Stimulated activated CD4-positive, alpha-beta T cell treated with anti-CD3 and anti-CD28 coated beads, Interleukin-2, amount 100 ng/mL, for 48 hours (primary cell): ENCODE results near the gene CD4.

ENCODE experiments used
- DNase-seq, 2 donors: peaks; one replicate each; pipeline ENCODE4 v3.0.0-alpha.2; 2020

Gene CD4

GRCh38 chr12:6829536-6830220, 40.4 kb downstream of the CD4 start:
- DNase-seq = no peak

GRCh38 chr12:6830286-6830890, 41.1 kb downstream of the CD4 start:
- DNase-seq = no peak

- no peak for DNase-seq
Measured at GRCh38 chr12:6830999-6831398, 41.7 kb downstream of the CD4 start.

GRCh38 chr12:6831450-6831995, 42.2 kb downstream of the CD4 start:
- no peak for DNase-seq

GRCh38 chr12:6832125-6832524, 42.8 kb downstream of the CD4 start:
- no peak for DNase-seq

GRCh38 chr12:6833189-6833890, 44.0 kb downstream of the CD4 start:
- DNase-seq = no peak

GRCh38 chr12:6834254-6834653, 44.9 kb downstream of the CD4 start:
- no peak for DNase-seq

GRCh38 chr12:6834873-6835272, 45.5 kb downstream of the CD4 start:
- DNase-seq = no peak

GRCh38 chr12:6836851-6837250, 47.5 kb downstream of the CD4 start:
- no peak for DNase-seq

- DNase-seq = no peak
Measured at GRCh38 chr12:6837370-6838060, 48.2 kb downstream of the CD4 start.

GRCh38 chr12:6838854-6839253, 49.5 kb downstream of the CD4 start:
- no peak for DNase-seq

- no peak for DNase-seq
Measured at GRCh38 chr12:6839482-6840201, 50.3 kb downstream of the CD4 start.

GRCh38 chr12:6840330-6840729, 51.0 kb downstream of the CD4 start:
- no peak for DNase-seq

GRCh38 chr12:6840761-6841515, 51.6 kb downstream of the CD4 start, which contains the start of gene GNB3:
GNB3 (plus strand) TSS chr12:6840925; CDS start chr12:6841288, 363 bp downstream.
- DNase-seq = no peak

- DNase-seq = no peak
Measured at GRCh38 chr12:6842075-6842474, 52.7 kb downstream of the CD4 start.

- DNase-seq = no peak
Measured at GRCh38 chr12:6843118-6843902, 54.0 kb downstream of the CD4 start.

- no peak for DNase-seq
Measured at GRCh38 chr12:6845395-6845794, 56.1 kb downstream of the CD4 start.

GRCh38 chr12:6846316-6846869, 57.1 kb downstream of the CD4 start:
- DNase-seq = no peak

- DNase-seq = no peak
Measured at GRCh38 chr12:6847676-6848075, 58.3 kb downstream of the CD4 start.

GRCh38 chr12:6849427-6849826, 60.1 kb downstream of the CD4 start:
- no peak for DNase-seq
